ENCODE measurements around the gene CDK5RAP2.

CDK5RAP2 gene

GRCh38 chr9:120622790-120623189 is 42.8 kb upstream of the CDK5RAP2 start:
- in situ Hi-C loops (cut with MboI; ENCODE audit: low pct_unique_long_range_greater_than_20kb, low sequenced_read_pairs, unreplicated experiment) = loop anchor here (10.0 kb wide), 1 partner anchor 122 kb away; no protein-coding TSS in a partner anchor
- no peak for TF ChIP-seq CTCF (IDR thresholded peaks at IDR 0.05; ENCODE audit: extremely low read depth, insufficient read depth, missing control alignments)
- DNase-seq (ENCODE audit: low spot score) = no peak

- no peak for DNase-seq (ENCODE audit: low spot score)
- in situ Hi-C loops (cut with MboI; ENCODE audit: low pct_unique_long_range_greater_than_20kb, low sequenced_read_pairs, unreplicated experiment) = loop anchor here (10.0 kb wide), 1 partner anchor 123 kb away; no protein-coding TSS in a partner anchor
- TF ChIP-seq CTCF (IDR thresholded peaks at IDR 0.05; ENCODE audit: extremely low read depth, insufficient read depth, missing control alignments) = no peak
Measured at GRCh38 chr9:120621941-120622340, 42.0 kb upstream of the CDK5RAP2 start.

GRCh38 chr9:120619751-120620655 is 40.0 kb upstream of the CDK5RAP2 start:
- in situ Hi-C loops (cut with MboI; ENCODE audit: low pct_unique_long_range_greater_than_20kb, low sequenced_read_pairs, unreplicated experiment) = loop anchor here (10.0 kb wide), 1 partner anchor 125 kb away; no protein-coding TSS in a partner anchor
- DNase-seq (ENCODE audit: low spot score) = peak; percentile 65
- peak; percentile 76 for TF ChIP-seq CTCF (IDR thresholded peaks at IDR 0.05; ENCODE audit: extremely low read depth, insufficient read depth, missing control alignments)

DNA sequence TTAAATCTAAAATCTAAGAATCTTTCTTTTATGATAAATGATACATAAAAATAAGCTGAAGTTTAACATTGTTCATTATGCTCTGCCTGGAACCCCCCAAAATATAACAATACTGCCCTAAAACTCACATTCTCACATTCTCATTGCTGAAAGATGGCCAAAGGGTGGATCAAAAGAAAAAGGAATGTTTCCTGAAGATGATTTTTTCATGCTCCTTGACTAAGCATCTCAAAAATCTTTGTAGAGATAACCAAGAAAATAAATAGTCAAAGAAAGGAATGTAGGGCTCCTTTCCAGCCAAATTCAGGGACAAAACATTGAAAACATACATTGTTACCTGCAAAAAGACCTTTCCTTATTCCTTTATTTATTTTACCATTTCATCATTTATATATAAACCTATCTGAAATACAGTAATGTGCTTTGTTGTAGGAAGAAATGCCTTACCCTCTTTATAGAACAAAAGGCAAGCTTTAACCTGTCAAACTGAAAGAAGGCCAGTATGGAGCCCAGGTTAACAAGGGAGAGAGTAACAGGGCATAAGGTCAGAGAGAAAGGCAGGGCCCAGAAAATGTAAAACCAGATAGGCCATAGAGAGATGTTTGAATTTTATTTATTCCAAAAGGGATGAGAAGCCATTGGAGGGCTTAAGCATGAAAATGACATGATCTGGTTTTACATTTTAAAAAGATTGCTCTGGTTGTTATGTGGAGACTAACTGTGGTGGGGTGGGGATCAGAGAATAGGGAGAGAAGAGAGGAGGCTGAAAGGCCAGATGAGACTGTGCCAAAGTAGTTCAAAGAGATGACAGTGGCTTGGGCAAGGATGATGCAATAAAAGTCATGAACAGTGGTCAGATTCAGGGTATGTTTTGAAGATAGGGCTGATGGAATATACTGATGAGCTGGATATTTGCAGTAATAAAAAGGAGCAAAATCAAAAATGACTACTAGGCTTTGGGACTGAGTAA is 37.3 kb upstream of the CDK5RAP2 start:
- in situ Hi-C loops (cut with MboI; ENCODE audit: low pct_unique_long_range_greater_than_20kb, low sequenced_read_pairs, unreplicated experiment) = no loop called here
- no peak for DNase-seq (ENCODE audit: low spot score)
- TF ChIP-seq CTCF (IDR thresholded peaks at IDR 0.05; ENCODE audit: extremely low read depth, insufficient read depth, missing control alignments) = no peak

DNA sequence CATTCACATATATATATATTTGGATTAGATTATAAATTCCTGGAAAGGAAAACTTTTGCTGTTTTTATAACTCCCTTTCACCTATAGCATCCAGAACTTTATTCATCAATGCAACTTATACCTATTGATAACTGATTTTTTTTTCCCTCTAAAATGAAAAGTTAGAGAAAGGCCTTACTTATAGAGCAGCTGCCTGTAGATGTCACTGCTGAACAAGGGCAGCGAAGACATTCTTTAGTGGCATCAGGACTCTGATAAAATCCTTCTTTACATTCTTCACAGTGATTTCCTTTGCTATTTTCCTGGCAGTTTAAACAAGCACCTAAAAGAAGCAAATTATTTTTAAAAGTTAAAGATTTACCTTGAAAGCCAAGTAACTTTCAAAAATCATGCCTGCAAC is 32.3 kb upstream of the CDK5RAP2 start:
- no peak for DNase-seq (ENCODE audit: low spot score)
- in situ Hi-C loops (cut with MboI; ENCODE audit: low pct_unique_long_range_greater_than_20kb, low sequenced_read_pairs, unreplicated experiment) = no loop called here
- peak; percentile 33 for TF ChIP-seq CTCF (IDR thresholded peaks at IDR 0.05; ENCODE audit: extremely low read depth, insufficient read depth, missing control alignments)

DNA sequence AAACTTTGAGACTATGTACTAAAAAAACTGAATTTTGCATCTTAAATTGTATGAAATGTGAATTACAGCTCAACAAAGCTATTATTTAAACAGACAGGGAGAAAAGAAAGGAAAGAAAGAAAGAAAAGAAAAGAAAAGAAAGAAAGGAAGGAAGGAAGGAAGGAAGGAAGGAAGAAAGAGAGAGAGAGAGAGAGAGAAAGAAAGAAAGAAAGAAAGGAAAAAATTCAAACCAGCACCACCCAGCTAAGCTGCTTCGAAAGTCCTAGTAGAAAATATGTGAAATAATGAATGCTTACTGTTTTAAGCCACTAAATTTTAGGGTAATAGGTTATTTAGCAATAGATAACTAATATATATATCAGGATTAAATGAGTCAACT is 31.7 kb upstream of the CDK5RAP2 start:
- TF ChIP-seq CTCF (IDR thresholded peaks at IDR 0.05; ENCODE audit: extremely low read depth, insufficient read depth, missing control alignments) = no peak
- in situ Hi-C loops (cut with MboI; ENCODE audit: low pct_unique_long_range_greater_than_20kb, low sequenced_read_pairs, unreplicated experiment) = no loop called here
- DNase-seq (ENCODE audit: low spot score) = no peak

Data from GM13977 (cell line).